GM13977 (cell line): ENCODE results near the gene ALG6.

ENCODE experiments used
- DNase-seq: peaks from one replicate; pipeline ENCODE4 v3.0.0; 2012; ENCODE audit warnings: low spot score
- in situ Hi-C: fragments of 300-500 bp; cut with MboI; formaldehyde crosslinking; loops from one replicate; pipeline ENCODE4 v1.12.0; 2022; ENCODE audit warnings: low sequenced_read_pairs, low pct_unique_long_range_greater_than_20kb, mixed read lengths, inconsistent platforms; ENCODE audit not compliant: unreplicated experiment
- TF ChIP-seq, protein P1 (sequence below): IDR thresholded peaks from 2 replicates; pipeline ENCODE4 v1.5.1; 2012; ENCODE audit warnings: mild to moderate bottlenecking, control low read depth; ENCODE audit not compliant: insufficient read depth; ENCODE audit errors: extremely low read depth, missing control alignments

The ALG6 gene

DNA sequence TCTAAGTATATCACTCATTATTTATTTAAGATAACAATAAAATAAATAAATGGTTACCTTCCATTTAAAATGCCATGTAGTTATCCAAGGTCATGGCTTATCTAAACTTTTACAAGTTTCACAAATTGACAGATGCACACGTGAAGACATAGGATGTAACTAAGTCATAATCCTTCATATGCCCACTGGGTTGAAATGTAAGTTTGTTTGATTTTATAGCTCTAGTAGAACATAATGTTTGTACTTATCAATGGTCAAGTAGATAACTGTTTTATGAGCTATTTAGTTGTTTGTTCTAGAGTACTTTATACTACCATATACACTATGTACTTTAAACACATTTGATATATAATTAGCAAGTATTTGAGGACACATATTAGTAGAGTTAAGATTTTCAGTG lies 112.6 kb downstream of the ALG6 start:
- DNase-seq, result no peak
- in situ Hi-C loops, result no loop called here
- TF ChIP-seq, protein P1, sequence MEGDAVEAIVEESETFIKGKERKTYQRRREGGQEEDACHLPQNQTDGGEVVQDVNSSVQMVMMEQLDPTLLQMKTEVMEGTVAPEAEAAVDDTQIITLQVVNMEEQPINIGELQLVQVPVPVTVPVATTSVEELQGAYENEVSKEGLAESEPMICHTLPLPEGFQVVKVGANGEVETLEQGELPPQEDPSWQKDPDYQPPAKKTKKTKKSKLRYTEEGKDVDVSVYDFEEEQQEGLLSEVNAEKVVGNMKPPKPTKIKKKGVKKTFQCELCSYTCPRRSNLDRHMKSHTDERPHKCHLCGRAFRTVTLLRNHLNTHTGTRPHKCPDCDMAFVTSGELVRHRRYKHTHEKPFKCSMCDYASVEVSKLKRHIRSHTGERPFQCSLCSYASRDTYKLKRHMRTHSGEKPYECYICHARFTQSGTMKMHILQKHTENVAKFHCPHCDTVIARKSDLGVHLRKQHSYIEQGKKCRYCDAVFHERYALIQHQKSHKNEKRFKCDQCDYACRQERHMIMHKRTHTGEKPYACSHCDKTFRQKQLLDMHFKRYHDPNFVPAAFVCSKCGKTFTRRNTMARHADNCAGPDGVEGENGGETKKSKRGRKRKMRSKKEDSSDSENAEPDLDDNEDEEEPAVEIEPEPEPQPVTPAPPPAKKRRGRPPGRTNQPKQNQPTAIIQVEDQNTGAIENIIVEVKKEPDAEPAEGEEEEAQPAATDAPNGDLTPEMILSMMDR, result no peak

DNA sequence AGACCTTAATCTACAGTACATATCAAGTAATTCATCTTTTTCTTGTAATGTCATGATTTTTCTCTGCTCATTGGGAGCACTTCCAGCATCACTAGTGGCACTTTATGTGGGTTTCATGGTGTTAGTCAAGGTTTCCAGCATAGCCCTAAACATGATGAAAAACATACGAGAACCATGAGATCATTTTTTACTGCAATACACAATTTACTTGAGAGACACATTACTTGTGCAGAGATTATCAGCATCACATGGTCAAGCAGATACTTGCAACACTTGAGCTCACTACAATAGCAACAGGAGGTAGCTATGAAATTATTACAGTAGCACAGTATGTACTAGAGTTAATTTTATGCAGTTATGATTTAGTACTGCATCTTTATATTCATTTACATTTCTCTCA lies 119.2 kb downstream of the ALG6 start:
- no peak for DNase-seq
- TF ChIP-seq, protein P1, result no peak
- in situ Hi-C loops, result no loop called here

DNA sequence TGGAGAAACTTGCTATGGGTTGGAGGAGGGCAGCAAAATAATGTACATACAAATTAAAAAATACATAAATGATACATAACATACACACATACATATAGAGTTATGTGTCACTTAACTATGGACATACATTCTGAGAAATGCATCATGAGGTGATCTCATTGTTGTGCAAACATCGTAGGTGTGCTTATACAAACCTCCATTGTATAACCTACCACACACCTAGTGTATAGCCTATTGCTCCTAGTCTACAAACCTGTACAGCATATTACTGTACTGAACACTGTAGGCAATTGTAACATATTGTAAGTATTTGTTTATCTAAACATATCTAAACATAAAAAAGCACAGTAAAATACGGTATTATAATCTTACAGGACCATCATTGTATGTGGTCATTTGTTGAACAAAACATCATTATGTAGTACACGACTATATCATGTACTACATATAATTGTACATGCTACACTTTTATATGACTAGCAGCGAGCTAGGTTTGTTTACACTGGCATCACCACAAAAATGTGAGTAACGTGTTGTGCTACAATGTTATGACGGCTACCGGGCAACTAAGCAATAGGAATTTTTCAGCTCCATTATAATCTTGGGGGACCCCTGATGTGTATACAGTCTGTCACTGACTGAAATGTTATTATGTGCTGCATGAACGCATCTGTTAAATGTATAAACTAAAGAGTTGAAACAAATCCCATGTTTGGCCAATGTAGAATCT lies 120.1 kb downstream of the ALG6 start:
- DNase-seq, result no peak
- in situ Hi-C loops, result no loop called here
- TF ChIP-seq, protein P1, result no peak
